ENCODE data around the gene NSD1. TPM values are rescaled to one million over a fixed set of nuclear protein-coding genes. Genes with fewer than 3 reads are reported as not detected.

The NSD1 gene
- total RNA-seq, 2 donors from 2014 or later: 29.8 to 32.0 TPM

DNA sequence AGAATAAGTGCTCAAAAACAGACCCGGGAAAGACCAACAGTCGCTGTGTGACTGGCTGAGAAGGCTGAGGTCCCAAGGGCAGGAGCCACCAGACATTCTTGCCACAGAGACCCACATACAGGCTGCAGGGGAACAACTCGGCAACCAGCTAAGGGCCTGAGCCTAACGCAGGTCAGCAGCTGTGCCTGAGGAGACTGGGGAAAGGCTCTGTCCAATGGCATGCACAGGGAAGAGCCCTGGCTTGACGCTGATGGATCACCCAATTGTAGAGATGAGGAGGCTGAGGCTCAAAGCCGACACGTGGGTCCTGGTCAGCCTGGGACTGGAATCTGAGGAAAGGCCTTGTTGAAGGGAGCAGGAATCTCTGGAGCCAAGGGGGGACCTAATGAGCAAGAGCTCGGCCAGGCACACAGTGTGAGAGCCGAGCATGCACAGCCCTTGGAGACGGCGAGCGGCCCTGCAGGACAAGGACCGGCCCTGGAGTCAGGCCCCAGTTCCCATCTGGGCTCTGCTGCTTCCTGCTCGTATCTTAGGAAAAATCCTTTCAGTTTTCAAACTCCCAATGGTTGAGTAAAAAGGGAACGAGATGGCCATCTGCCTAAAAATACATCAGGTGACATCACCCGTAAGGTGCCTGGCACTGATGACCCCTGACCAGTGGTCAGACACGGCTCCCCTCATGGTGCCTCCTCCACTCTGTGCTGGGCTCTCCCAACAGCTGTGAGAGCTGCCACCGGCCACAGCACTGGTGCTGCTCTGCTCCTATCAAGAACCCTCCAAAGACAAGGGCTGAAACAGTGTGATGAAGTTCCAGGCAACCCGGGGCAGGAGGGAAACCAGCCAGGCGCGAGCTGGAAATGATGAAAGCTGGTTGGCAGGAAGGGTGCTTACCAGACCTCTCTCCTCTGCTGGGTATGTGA is 201.5 kb downstream of the NSD1 start:
- Histone ChIP-seq H3K4me3 (no peak overlapping the region), H3K4me1 (peaks cover 11% of the 10 kb centered on the region), H3K9me3 (no peaks in the 10 kb centered on the region), H3K27ac (no peak overlapping the region), H3K27me3 (no peaks in the 10 kb centered on the region), H3K36me3 (replicated peaks in 1 of 2; ENCODE audit: insufficient read depth in 1 of 2, low read depth in 2 of 2) (peaks cover 17 to 39% of the 10 kb centered on the region in 2 donors)
- no peak for DNase-seq
- intact Hi-C loops (cut with DNase I): no loop called here
- TF ChIP-seq, protein P1, sequence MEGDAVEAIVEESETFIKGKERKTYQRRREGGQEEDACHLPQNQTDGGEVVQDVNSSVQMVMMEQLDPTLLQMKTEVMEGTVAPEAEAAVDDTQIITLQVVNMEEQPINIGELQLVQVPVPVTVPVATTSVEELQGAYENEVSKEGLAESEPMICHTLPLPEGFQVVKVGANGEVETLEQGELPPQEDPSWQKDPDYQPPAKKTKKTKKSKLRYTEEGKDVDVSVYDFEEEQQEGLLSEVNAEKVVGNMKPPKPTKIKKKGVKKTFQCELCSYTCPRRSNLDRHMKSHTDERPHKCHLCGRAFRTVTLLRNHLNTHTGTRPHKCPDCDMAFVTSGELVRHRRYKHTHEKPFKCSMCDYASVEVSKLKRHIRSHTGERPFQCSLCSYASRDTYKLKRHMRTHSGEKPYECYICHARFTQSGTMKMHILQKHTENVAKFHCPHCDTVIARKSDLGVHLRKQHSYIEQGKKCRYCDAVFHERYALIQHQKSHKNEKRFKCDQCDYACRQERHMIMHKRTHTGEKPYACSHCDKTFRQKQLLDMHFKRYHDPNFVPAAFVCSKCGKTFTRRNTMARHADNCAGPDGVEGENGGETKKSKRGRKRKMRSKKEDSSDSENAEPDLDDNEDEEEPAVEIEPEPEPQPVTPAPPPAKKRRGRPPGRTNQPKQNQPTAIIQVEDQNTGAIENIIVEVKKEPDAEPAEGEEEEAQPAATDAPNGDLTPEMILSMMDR (IDR thresholded peaks at IDR 0.05): no peak
- no peak for TF ChIP-seq POLR2A (IDR thresholded peaks at IDR 0.05)
- ATAC-seq: no peak
- 87 to 90% methylated on average over 12 to 21 of the region's 21 CpGs for WGBS, 2 donors

DNA sequence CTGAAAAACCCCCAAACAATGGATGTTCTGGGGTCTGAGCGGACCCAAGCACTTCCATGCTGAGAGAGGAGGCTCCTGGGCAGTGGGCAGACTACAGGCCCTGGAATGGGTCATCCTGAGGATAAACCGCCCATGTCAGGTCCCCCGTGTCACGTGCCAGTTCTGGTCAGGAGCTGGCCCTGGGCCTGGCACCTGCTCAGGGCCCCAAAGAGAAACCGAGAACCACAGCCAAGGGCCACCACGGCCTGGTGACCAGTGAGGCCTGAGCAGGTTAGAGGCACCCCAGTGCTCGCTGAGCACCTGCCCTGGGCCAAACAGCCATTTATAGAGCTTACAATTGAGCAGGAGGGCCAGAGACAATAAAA is 202.1 kb downstream of the NSD1 start:
- no peak for TF ChIP-seq POLR2A (IDR thresholded peaks at IDR 0.05)
- TF ChIP-seq, protein P1 (IDR thresholded peaks at IDR 0.05): no peak
- Histone ChIP-seq H3K27me3 (no peaks in the 10 kb centered on the region), H3K36me3 (replicated peaks in 1 of 2; ENCODE audit: insufficient read depth in 1 of 2, low read depth in 2 of 2) (peaks cover 17 to 39% of the 10 kb centered on the region in 2 donors), H3K27ac (no peak overlapping the region), H3K9me3 (no peaks in the 10 kb centered on the region), H3K4me3 (no peak overlapping the region), H3K4me1 (peaks cover 5% of the 10 kb centered on the region)
- 75 to 89% methylated on average over 5 to 7 of the region's 7 CpGs for WGBS, 2 donors
- DNase-seq (no peak), ATAC-seq (no peak)
- intact Hi-C loops (cut with DNase I): no loop called here

DNA sequence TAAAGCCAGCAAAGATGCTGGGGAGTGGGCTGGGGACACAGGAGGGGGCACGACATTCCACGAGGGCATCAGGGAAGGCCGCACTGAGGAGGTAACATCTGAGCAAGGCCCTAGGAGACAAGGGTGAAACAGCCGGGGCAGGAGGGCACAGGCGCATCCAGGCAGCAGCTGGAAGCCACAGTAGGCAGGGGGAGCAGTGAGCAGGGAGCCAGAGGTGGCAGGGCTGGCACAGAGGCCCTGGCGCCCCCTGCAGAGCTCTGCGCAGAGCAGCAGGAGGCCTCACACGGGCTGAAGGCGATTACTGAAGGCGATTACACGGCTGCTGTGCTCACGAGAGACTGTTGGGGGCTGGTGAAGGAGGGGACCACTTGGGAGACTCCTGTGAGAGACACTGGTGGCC is 202.5 kb downstream of the NSD1 start:
- Histone ChIP-seq H3K27ac (no peak overlapping the region), H3K27me3 (no peaks in the 10 kb centered on the region), H3K9me3 (no peaks in the 10 kb centered on the region), H3K4me3 (no peak overlapping the region), H3K4me1 (peaks cover 5% of the 10 kb centered on the region), H3K36me3 (replicated peaks in 1 of 2; ENCODE audit: insufficient read depth in 1 of 2, low read depth in 2 of 2) (peaks cover 17 to 39% of the 10 kb centered on the region in 2 donors)
- TF ChIP-seq, protein P1 (IDR thresholded peaks at IDR 0.05): peak in 4 of 7 experiments; percentile 26 to 48 (median 38)
- TF ChIP-seq POLR2A (IDR thresholded peaks at IDR 0.05): no peak
- 58 to 72% methylated on average over 12 of the region's 12 CpGs for WGBS, 2 donors
- intact Hi-C loops (cut with DNase I): no loop called here
- DNase-seq (peak in 2 of 4 donors; percentile 32 to 37), ATAC-seq (no peak)

DNA sequence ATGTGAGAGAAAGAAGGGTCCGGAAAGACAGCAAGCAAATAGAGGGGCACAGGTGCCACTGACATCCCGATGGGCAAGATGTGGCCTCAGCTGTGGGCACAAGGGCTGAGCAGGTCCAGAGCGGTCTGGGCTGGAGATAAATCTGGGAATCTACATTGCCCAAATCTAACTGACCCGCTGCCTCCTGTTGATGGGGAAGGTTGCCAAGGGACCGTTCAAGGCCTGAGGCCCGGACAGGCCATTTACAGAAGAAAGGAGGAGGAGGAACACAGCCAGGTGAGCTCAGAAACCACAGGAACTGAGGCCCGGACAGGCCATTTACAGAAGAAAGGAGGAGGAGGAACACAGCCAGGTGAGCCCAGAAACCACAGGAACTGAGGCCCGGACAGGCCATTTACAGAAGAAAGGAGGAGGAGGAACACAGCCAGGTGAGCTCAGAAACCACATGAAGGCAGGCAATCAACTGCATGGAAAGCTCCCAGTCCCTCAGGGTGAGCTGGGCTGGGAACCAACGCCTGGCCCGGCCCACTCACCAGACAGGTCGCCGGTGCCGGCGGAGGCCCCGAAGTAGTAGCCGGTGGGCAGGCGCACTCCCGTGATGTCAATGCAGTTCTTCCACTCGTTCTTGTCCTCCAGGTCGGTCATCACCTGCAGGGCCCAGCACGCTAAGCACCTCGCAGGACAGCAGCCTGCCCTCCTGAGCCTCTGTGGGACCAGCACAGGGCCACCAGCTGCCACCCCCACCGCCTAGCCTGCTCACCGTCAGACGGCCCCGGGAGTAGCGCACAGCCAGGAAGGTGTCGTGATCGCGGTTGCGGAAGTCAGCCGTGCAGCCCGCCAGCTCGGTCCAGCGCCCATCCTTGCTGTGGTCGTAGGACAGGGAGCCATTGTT is 203.3 kb downstream of the NSD1 start:
- peaks cover 17 to 39% of the 10 kb centered on the region in 2 donors for H3K36me3 ChIP-seq (replicated peaks in 1 of 2; ENCODE audit: insufficient read depth in 1 of 2, low read depth in 2 of 2)
- WGBS, 2 donors: 81 to 89% methylated on average over 18 to 27 of the region's 36 CpGs
- peaks cover 5% of the 10 kb centered on the region for H3K4me1 ChIP-seq
- no peaks in the 10 kb centered on the region for H3K9me3 ChIP-seq
- no peaks in the 10 kb centered on the region for H3K27me3 ChIP-seq
- no peak for DNase-seq
- intact Hi-C loops (cut with DNase I): no loop called here
- ATAC-seq: no peak
- H3K27ac ChIP-seq: no peak overlapping the region
- TF ChIP-seq, protein P1 (IDR thresholded peaks at IDR 0.05): no peak
- no peak for TF ChIP-seq POLR2A (IDR thresholded peaks at IDR 0.05)
- H3K4me3 ChIP-seq: no peak overlapping the region
